K562 (cell line): ENCODE measurements around the gene SS18. TPM values are rescaled to one million over a fixed set of nuclear protein-coding genes. Genes with fewer than 3 reads are reported as not detected.

ENCODE experiments used
- ATAC-seq: fragments of 200-7000 bp; cut with Tn5 transposase; 3 replicates; pipeline ENCODE4 v1.9.1; 2020; ENCODE audit warnings: moderate library complexity
- BruUV-seq: library from RNA; stranded (reverse); fragments of 400-500 nt; replicated peaks from 2 replicates; lab custom pipeline; 2021; lab: Mats Ljungman, UMichigan
- CTCF ChIA-PET: fragments of 300-600 bp; formaldehyde crosslinking; extraction: SDS; loops from one replicate; lab custom pipeline; 2021; ENCODE audit warnings: low intra/inter-chr PET ratio; lab: Yijun Ruan, JAX
- POLR2A ChIA-PET: fragments of 300-600, 350-650 bp; sonication (Branson Sonifier 250); formaldehyde crosslinking; extraction: SDS; loops from one replicate; lab custom pipeline; 2021; ENCODE audit warnings: antibody characterized with exemption, inconsistent platforms; lab: Yijun Ruan, JAX
- DNase-seq, 4 experiments: peaks; one replicate each; pipeline versions ENCODE4 v3.0.0 to v3.0.0-alpha.2; 2011 to 2018; ENCODE audit warnings: low spot score in 3 of 4, mixed read lengths in 3 of 4; ENCODE audit errors: extremely low read depth in 1 of 4
- FAIRE-seq: peaks from 2 replicates; lab custom pipeline; 2011; peaks lifted over from hg19 to GRCh38; lab: Jason Lieb, UNC
- H2AFZ ChIP-seq: 2 replicates; pipeline ENCODE4 v1.6.0; 2011; ENCODE audit warnings: low read depth, low read length, control low read depth, inconsistent platforms
- H3K27ac ChIP-seq: fragments of 200-600 bp; 3 replicates; pipeline ENCODE4 v1.8.0; 2011; ENCODE audit warnings: low read depth, mild to moderate bottlenecking, control low read depth, inconsistent platforms, low read length, moderate library complexity, mixed read lengths; ENCODE audit errors: extremely low read depth
- H3K27me3 ChIP-seq, 2 experiments: fragments of 300-600 bp in 1 of 2; 2 replicates in 1 of 2; 3 replicates in 1 of 2; pipeline versions ENCODE4 v1.6.0 to v1.8.0; 2011; ENCODE audit warnings: inconsistent platforms in 2 of 2, low read length in 2 of 2, mild to moderate bottlenecking in 1 of 2, mixed read lengths in 1 of 2, moderate library complexity in 1 of 2; ENCODE audit not compliant: control insufficient read depth in 2 of 2, insufficient read depth in 2 of 2
- H3K36me3 ChIP-seq: fragments of 300-600 bp; 3 replicates; pipeline ENCODE4 v1.8.0; 2011; ENCODE audit warnings: mild to moderate bottlenecking, low read length, inconsistent platforms; ENCODE audit not compliant: control insufficient read depth, insufficient read depth
- H3K4me1 ChIP-seq, 2 experiments: fragments of 200-600 bp in 1 of 2; replicated peaks in 1 of 2; 2 replicates in 1 of 2; 3 replicates in 1 of 2; pipeline versions ENCODE4 v1.5.1 to v1.8.0; 2011; ENCODE audit warnings: inconsistent platforms in 2 of 2, low read length in 2 of 2, mild to moderate bottlenecking in 1 of 2, mixed read lengths in 1 of 2, moderate library complexity in 1 of 2; ENCODE audit not compliant: control insufficient read depth in 2 of 2, insufficient read depth in 2 of 2
- H3K4me2 ChIP-seq: 2 replicates; pipeline ENCODE4 v1.6.1; 2011; ENCODE audit warnings: low read length, control low read depth, inconsistent platforms, mixed read lengths; ENCODE audit not compliant: insufficient read depth
- H3K4me3 ChIP-seq: fragments of 200-600 bp; sonication (generic), shearing (Covaris generic); 2 replicates; pipeline ENCODE4 v1.5.1; 2016; ENCODE audit warnings: control low read depth, inconsistent platforms
- H3K79me2 ChIP-seq: fragments of 200-600 bp; 3 replicates; pipeline ENCODE4 v1.8.0; 2011; ENCODE audit warnings: low read length, inconsistent platforms; ENCODE audit not compliant: control insufficient read depth, insufficient read depth
- H3K9ac ChIP-seq, 2 experiments: 2 replicates each; pipeline versions ENCODE4 v1.6.0 to v1.6.1; 2011; ENCODE audit warnings: low read depth in 2 of 2, low read length in 2 of 2, control low read depth in 1 of 2, inconsistent platforms in 1 of 2, mild to moderate bottlenecking in 1 of 2, mixed read lengths in 1 of 2; ENCODE audit not compliant: insufficient read depth in 1 of 2
- H3K9me1 ChIP-seq: one replicate; pipeline ENCODE4 v1.6.0; 2011; ENCODE audit warnings: inconsistent platforms, mild to moderate bottlenecking, low read length, moderate library complexity; ENCODE audit not compliant: control insufficient read depth, insufficient read depth
- H3K9me3 ChIP-seq: replicated peaks from 2 replicates; pipeline ENCODE4 v1.5.1; 2011; ENCODE audit warnings: low read depth, low read length, inconsistent platforms; ENCODE audit not compliant: control insufficient read depth, insufficient read depth
- H4K20me1 ChIP-seq: replicated peaks from 2 replicates; pipeline ENCODE4 v1.6.1; 2011; ENCODE audit warnings: low read length, inconsistent platforms, mixed read lengths; ENCODE audit not compliant: control insufficient read depth, insufficient read depth
- ETV6 ChIP-seq, 3 experiments: fragments of 150-350 bp in 1 of 3; sonication (generic) in 1 of 3; formaldehyde crosslinking in 1 of 3; IDR thresholded peaks; 2 replicates each; pipeline versions ENCODE4 v1.6.1 to v1.8.0; 2014 to 2022; ENCODE audit warnings: borderline replicate concordance in 2 of 3, low read depth in 2 of 3, antibody characterized with exemption in 1 of 3, low read length in 1 of 3, mild to moderate bottlenecking in 1 of 3, missing genetic modification reagents in 1 of 3
- GABPA ChIP-seq: fragments of 200-800 bp; sonication (Bioruptor generic); conservative IDR thresholded peaks from 2 replicates; pipeline ENCODE4 v1.6.1; 2016; ENCODE audit warnings: low read depth, missing genetic modification characterization, missing compliant biosample characterization
- GABPB2 ChIP-seq: fragments of 250-450 bp; sonication (Bioruptor Pico); conservative IDR thresholded peaks from 2 replicates; pipeline ENCODE4 v1.5.1; 2021; ENCODE audit warnings: mild to moderate bottlenecking
- LEF1 ChIP-seq: fragments of 450-650 bp; IDR thresholded peaks from 2 replicates; pipeline ENCODE4 v1.6.1; 2016; ENCODE audit warnings: mild to moderate bottlenecking
- ZBTB7A ChIP-seq: IDR thresholded peaks from 2 replicates; pipeline ENCODE4 v1.6.1; 2011; ENCODE audit warnings: low read depth, mild to moderate bottlenecking, low read length, moderate library complexity, borderline replicate concordance; ENCODE audit not compliant: control insufficient read depth
- ZNF217 ChIP-seq: sonication (generic); formaldehyde crosslinking; IDR thresholded peaks from 2 replicates; pipeline ENCODE4 v1.8.0; 2022; ENCODE audit warnings: mild to moderate bottlenecking, missing genetic modification reagents
- ZNF395 ChIP-seq: fragments of 200-800 bp; sonication (Bioruptor generic); IDR thresholded peaks from 2 replicates; pipeline ENCODE4 v1.6.1; 2017; ENCODE audit warnings: missing genetic modification characterization, missing compliant biosample characterization
- WGBS: fragments of 100-300 bp; shearing (Covaris generic); methylation state at CpG from one replicate; pipeline ENCODE4 v1.1.6; 2016; ENCODE audit warnings: low coverage, mixed read lengths; ENCODE audit not compliant: insufficient coverage; ENCODE audit errors: missing lambda C conversion rate; 5-methylcytosine and 5-hydroxymethylcytosine counted together
- in situ Hi-C: fragments of 300-500 bp; cut with MboI; formaldehyde crosslinking; loops from 4 replicates; pipeline ENCODE4 v1.15.0; 2018; ENCODE audit warnings: inconsistent platforms, mixed read lengths
- intact Hi-C: fragments of 100-400 bp; cut with micrococcal nuclease; formaldehyde crosslinking; loops from 2 replicates; pipeline ENCODE4 v1.14.2; 2022
- polyA plus RNA-seq, 8 experiments: library from polyadenylated mRNA; depleted of rRNA in 4 of 8; stranded (reverse) in 5 of 8; unstranded in 3 of 8; fragments of >200 nt; fragmentation: Nextera tagmentation in 2 of 8; fragmentation: Illumina TruSeq in 1 of 8; extraction: Ambion mirVana in 2 of 8; extraction: Trizol in 1 of 8; gene quantifications; 2 replicates each; pipeline versions ENCODE4 v1.2.1 to v1.2.3, GENCODE V29; 2011 to 2014; ENCODE audit warnings: inconsistent platforms in 1 of 8, missing spikeins in 1 of 8
- total RNA-seq, 7 experiments: library from RNA; depleted of rRNA in 6 of 7; stranded (reverse); fragments of >200 nt in 6 of 7; fragmentation: Illumina TruSeq in 2 of 7; extraction: Trizol in 2 of 7; gene quantifications; 2 replicates each; pipeline versions ENCODE4 v1.2.1 to v1.2.3, GENCODE V29; 2011 to 2021; ENCODE audit warnings: low replicate concordance in 1 of 7
- TF ChIP-seq, protein P1 (sequence below): fragments of 250-450 bp; sonication (Bioruptor Pico); IDR thresholded peaks from 2 replicates; pipeline ENCODE4 v1.4.0; 2020; ENCODE audit warnings: mild to moderate bottlenecking, moderate library complexity

SS18 gene
- total and polyA plus RNA-seq, 9 of the 15 experiments (the other 6 are each of a cell fraction or from before 2014, with no cell fraction given): 30.9 to 190 (median 102) TPM

DNA sequence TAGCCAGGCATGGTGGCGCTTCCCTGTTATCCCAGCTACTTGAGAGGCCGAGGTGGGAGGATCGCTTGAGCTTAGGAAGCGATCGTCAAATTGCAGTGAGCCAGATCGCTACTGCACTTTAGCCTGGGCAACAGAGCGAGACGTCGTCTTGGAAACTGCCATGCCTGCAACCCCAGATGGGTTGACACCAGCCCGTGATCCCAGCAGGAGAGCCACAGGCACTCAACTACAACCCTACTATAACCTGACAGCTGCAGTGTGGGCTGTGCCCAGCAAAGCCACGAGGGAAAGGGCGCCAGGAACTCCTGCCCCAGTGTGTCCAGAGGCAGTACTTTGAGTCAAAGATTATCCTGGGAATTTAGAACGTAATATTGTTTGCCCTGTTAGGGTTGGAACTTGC, 85.6 kb downstream of the SS18 start:
- Histone ChIP-seq H3K27ac (no peak overlapping the region), H3K27me3 (no peaks in the 10 kb centered on the region), H4K20me1 (no peaks in the 10 kb centered on the region), H3K4me1 (0 out of 5 replicates have a peak, but pooled peaks cover 0 to 4% of the 10 kb centered on the region in 2 experiments), H3K79me2 (no peaks in the 10 kb centered on the region), H3K9me1 (no peaks in the 10 kb centered on the region), H3K4me3 (no peak overlapping the region)
- ATAC-seq (peak; percentile 59), DNase-seq (no peak), FAIRE-seq (no peak)
- in situ Hi-C loops (no loop called here), intact Hi-C loops (no loop called here)
- ChIA-PET POLR2A (interaction anchor here (1.0 to 2.0 kb wide), 3 partner anchors 9 to 39 kb away, joined by 3 to 14 read pairs (median 4); no protein-coding TSS in a partner anchor), CTCF (no interaction called here)
- TF ChIP-seq GABPA (tag): no peak
- no peak for TF ChIP-seq LEF1
- TF ChIP-seq ETV6 (IDR thresholded peaks at IDR 0.05; ENCODE audit: borderline replicate concordance in 1 of 2, low read depth in 2 of 2, low read length in 1 of 2): no peak
- TF ChIP-seq ETV6 (CRISPR knock-in tag; IDR thresholded peaks at IDR 0.05; ENCODE audit: borderline replicate concordance): no peak
- TF ChIP-seq GABPB2 (CRISPR knock-in tag): no peak
- TF ChIP-seq, all 486 proteins: peak for 0
- Histone ChIP-seq H3K36me3 (no peaks in the 10 kb centered on the region), H3K4me2 (no peak overlapping the region), H2AFZ (no peak overlapping the region), H3K9me3 (no peaks in the 10 kb centered on the region), H3K9ac (0 out of 4 replicates have a peak overlapping the region, but pooled peaks of 1 of the 2 experiments have one; percentile 30)
- no TSS peak for BruUV-seq
- 31% methylated on average over 13 of the region's 13 CpGs for WGBS

- no TSS peak for BruUV-seq
- no peaks in the 10 kb centered on the region for H3K9me3 ChIP-seq
- ChIA-PET POLR2A (interaction anchor here (0.5 to 2.0 kb wide), 4 partner anchors 8 to 566 kb away, joined by 3 to 14 read pairs (median 3); no protein-coding TSS in a partner anchor), CTCF (no interaction called here)
- ATAC-seq (peak; percentile 42), FAIRE-seq (no peak), DNase-seq (no peak)
- WGBS: 22% methylated on average over 4 of the region's 4 CpGs
- in situ Hi-C loops: no loop called here
- H3K27me3 ChIP-seq: no peaks in the 10 kb centered on the region
- intact Hi-C loops: no loop called here
- H3K9ac ChIP-seq: no peak overlapping the region
- no peak overlapping the region for H2AFZ ChIP-seq
- no peak overlapping the region for H3K4me2 ChIP-seq
- 0 out of 5 replicates have a peak, but pooled peaks cover 0 to 4% of the 10 kb centered on the region in 2 experiments for H3K4me1 ChIP-seq
- no peaks in the 10 kb centered on the region for H4K20me1 ChIP-seq
- no peaks in the 10 kb centered on the region for H3K36me3 ChIP-seq
- H3K27ac ChIP-seq: no peak overlapping the region
- H3K4me3 ChIP-seq: no peak overlapping the region
- H3K79me2 ChIP-seq: no peaks in the 10 kb centered on the region
- no peaks in the 10 kb centered on the region for H3K9me1 ChIP-seq
- TF ChIP-seq, protein P1, sequence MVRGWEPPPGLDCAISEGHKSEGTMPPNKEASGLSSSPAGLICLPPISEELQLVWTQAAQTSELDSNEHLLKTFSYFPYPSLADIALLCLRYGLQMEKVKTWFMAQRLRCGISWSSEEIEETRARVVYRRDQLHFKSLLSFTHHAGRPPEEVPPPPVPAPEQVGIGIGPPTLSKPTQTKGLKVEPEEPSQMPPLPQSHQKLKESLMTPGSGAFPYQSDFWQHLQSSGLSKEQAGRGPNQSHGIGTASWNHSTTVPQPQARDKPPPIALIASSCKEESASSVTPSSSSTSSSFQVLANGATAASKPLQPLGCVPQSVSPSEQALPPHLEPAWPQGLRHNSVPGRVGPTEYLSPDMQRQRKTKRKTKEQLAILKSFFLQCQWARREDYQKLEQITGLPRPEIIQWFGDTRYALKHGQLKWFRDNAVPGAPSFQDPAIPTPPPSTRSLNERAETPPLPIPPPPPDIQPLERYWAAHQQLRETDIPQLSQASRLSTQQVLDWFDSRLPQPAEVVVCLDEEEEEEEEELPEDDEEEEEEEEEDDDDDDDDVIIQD (CRISPR knock-in tag): no peak
- TF ChIP-seq ZNF217 (CRISPR knock-in tag): no peak
- no peak for TF ChIP-seq ZNF395 (CRISPR knock-in tag)
- TF ChIP-seq ZBTB7A: no peak
These were observed 86.6 kb downstream of the SS18 start for GRCh38 chr18:26003817-26004216.
